HFFc6 (cell line): ENCODE results near the gene PLA2G12B. TPM values are rescaled to one million over a fixed set of nuclear protein-coding genes. Genes with fewer than 3 reads are reported as not detected.

ENCODE experiments used
- DNase-seq: peaks from one replicate; pipeline ENCODE4 v3.0.0-alpha.2; 2018
- H3K27ac Mint-ChIP-seq: 2 replicates; pipeline ENCODE4 v1.8.0; 2020; ENCODE audit warnings: mild to moderate bottlenecking, mixed read lengths
- H3K27me3 Mint-ChIP-seq: 2 replicates; pipeline ENCODE4 v1.8.0; 2021; ENCODE audit warnings: mild to moderate bottlenecking, moderate library complexity, mixed read lengths; ENCODE audit not compliant: insufficient read depth
- H3K36me3 Mint-ChIP-seq: 2 replicates; pipeline ENCODE4 v1.8.0; 2021; ENCODE audit warnings: low read depth, mixed read lengths
- H3K4me1 Mint-ChIP-seq: 2 replicates; pipeline ENCODE4 v1.8.0; 2020; ENCODE audit warnings: low read depth, mixed read lengths
- H3K4me3 Mint-ChIP-seq: 2 replicates; pipeline ENCODE4 v1.8.0; 2020; ENCODE audit warnings: mild to moderate bottlenecking, moderate library complexity, mixed read lengths
- H3K9me3 Mint-ChIP-seq: 2 replicates; pipeline ENCODE4 v1.8.0; 2020; ENCODE audit warnings: mild to moderate bottlenecking, mixed read lengths
- CTCF ChIP-seq: fragments of 200-600 bp; sonication (generic); IDR thresholded peaks from 2 replicates; pipeline ENCODE4 v1.5.0; 2021; ENCODE audit warnings: antibody characterized with exemption, mild to moderate bottlenecking
- total RNA-seq, 6 experiments: library from RNA; stranded (reverse); fragmentation: NEBNext Ultra II Directional; extraction: Animal tissue kit (Norgen Biotek cat#: 25700); gene quantifications; 2 replicates in 1 of 6; 3 replicates in 5 of 6; pipeline ENCODE4 v1.2.3, GENCODE V29; 2021

PLA2G12B gene
- total RNA-seq, 6 experiments from 2014 or later, result not detected

- H3K27ac Mint-ChIP-seq, result no peak overlapping the region
- H3K36me3 Mint-ChIP-seq, result no peaks in the 10 kb centered on the region
- no peaks in the 10 kb centered on the region for H3K4me1 Mint-ChIP-seq
- no peaks in the 10 kb centered on the region for H3K9me3 Mint-ChIP-seq
- no peak for DNase-seq
- TF ChIP-seq CTCF, result no peak
- no peak overlapping the region for H3K4me3 Mint-ChIP-seq
- H3K27me3 Mint-ChIP-seq, result peaks cover 19% of the 10 kb centered on the region
Observed at GRCh38 chr10:72956001-72956400, 1.4 kb upstream of the PLA2G12B start.

GRCh38 chr10:72954230-72954595, 393 bp downstream of the PLA2G12B start:
- no peaks in the 10 kb centered on the region for H3K9me3 Mint-ChIP-seq
- H3K4me3 Mint-ChIP-seq, result no peak overlapping the region
- TF ChIP-seq CTCF, result no peak
- no peaks in the 10 kb centered on the region for H3K36me3 Mint-ChIP-seq
- no peak overlapping the region for H3K27ac Mint-ChIP-seq
- DNase-seq, result no peak
- H3K27me3 Mint-ChIP-seq, result peaks cover 17% of the 10 kb centered on the region
- H3K4me1 Mint-ChIP-seq, result no peaks in the 10 kb centered on the region

GRCh38 chr10:72953687-72954086, 919 bp downstream of the PLA2G12B start:
- no peak overlapping the region for H3K4me3 Mint-ChIP-seq
- H3K4me1 Mint-ChIP-seq, result no peaks in the 10 kb centered on the region
- H3K27me3 Mint-ChIP-seq, result peaks cover 21% of the 10 kb centered on the region
- no peak for TF ChIP-seq CTCF
- no peak for DNase-seq
- H3K27ac Mint-ChIP-seq, result no peak overlapping the region
- H3K9me3 Mint-ChIP-seq, result no peaks in the 10 kb centered on the region
- H3K36me3 Mint-ChIP-seq, result no peaks in the 10 kb centered on the region

GRCh38 chr10:72952642-72953158, 1.9 kb downstream of the PLA2G12B start:
- H3K9me3 Mint-ChIP-seq, result no peaks in the 10 kb centered on the region
- peaks cover 24% of the 10 kb centered on the region for H3K27me3 Mint-ChIP-seq
- DNase-seq, result no peak
- no peaks in the 10 kb centered on the region for H3K4me1 Mint-ChIP-seq
- H3K4me3 Mint-ChIP-seq, result no peak overlapping the region
- H3K27ac Mint-ChIP-seq, result no peak overlapping the region
- TF ChIP-seq CTCF, result no peak
- no peaks in the 10 kb centered on the region for H3K36me3 Mint-ChIP-seq

GRCh38 chr10:72952189-72952588, 2.4 kb downstream of the PLA2G12B start:
- peaks cover 24% of the 10 kb centered on the region for H3K27me3 Mint-ChIP-seq
- no peaks in the 10 kb centered on the region for H3K4me1 Mint-ChIP-seq
- no peak for DNase-seq
- no peaks in the 10 kb centered on the region for H3K36me3 Mint-ChIP-seq
- H3K4me3 Mint-ChIP-seq, result no peak overlapping the region
- H3K9me3 Mint-ChIP-seq, result no peaks in the 10 kb centered on the region
- no peak overlapping the region for H3K27ac Mint-ChIP-seq
- TF ChIP-seq CTCF, result no peak

- Mint-ChIP-seq H3K36me3 (no peaks in the 10 kb centered on the region), H3K9me3 (no peaks in the 10 kb centered on the region), H3K27ac (no peak overlapping the region), H3K4me3 (no peak overlapping the region), H3K27me3 (peaks cover 24% of the 10 kb centered on the region), H3K4me1 (no peaks in the 10 kb centered on the region)
- TF ChIP-seq CTCF, result no peak
- no peak for DNase-seq
Observed at GRCh38 chr10:72951760-72952159, 2.8 kb downstream of the PLA2G12B start.
